ENCODE results near the gene DRG1. TPM values are rescaled to one million over a fixed set of nuclear protein-coding genes. Genes with fewer than 3 reads are reported as not detected.
A peak's percentile ranks its signal among the peaks of the same experiment; 100 is the strongest.
"Not testable (repeated sequence)": the region's sequence is repeated elsewhere in the genome, so short reads cannot be mapped to it uniquely, and the experiment has no call there.

The DRG1 gene
- total RNA-seq, 1 experiment from 2014 or later = 48.7 TPM

GRCh38 chr22:31465307-31465706 lies 65.9 kb downstream of the DRG1 start:
- DNase-seq = peak; percentile 64
- no peak overlapping the region for H3K4me3 ChIP-seq (ENCODE audit: low read length)
- H3K9ac ChIP-seq (ENCODE audit: low read length) = no peak overlapping the region
- no peaks in the 10 kb centered on the region for H3K9me2 ChIP-seq (replicated peaks; ENCODE audit: insufficient read depth, low read length)
- H3K79me2 ChIP-seq (ENCODE audit: low read length) = peaks cover 55% of the 10 kb centered on the region
- H3K4me2 ChIP-seq (ENCODE audit: low read depth, low read length, poor library complexity, severe bottlenecking) = no peak overlapping the region
- H2AFZ ChIP-seq (ENCODE audit: low read length) = no peak overlapping the region
- H3K36me3 ChIP-seq (ENCODE audit: insufficient read depth, low read length) = peaks cover 62% of the 10 kb centered on the region
- H3K27ac ChIP-seq (ENCODE audit: low read length) = no peak overlapping the region
- peaks cover 10% of the 10 kb centered on the region for H3K4me1 ChIP-seq (ENCODE audit: low read length)
- no peaks in the 10 kb centered on the region for H4K20me1 ChIP-seq (ENCODE audit: insufficient read depth, low read depth, low read length)
- H3K9me3 ChIP-seq (ENCODE audit: low read length) = no peaks in the 10 kb centered on the region
- H3K27me3 ChIP-seq (ENCODE audit: low read length) = no peaks in the 10 kb centered on the region

GRCh38 chr22:31474743-31475142 lies 75.3 kb downstream of the DRG1 start:
- Histone ChIP-seq H3K9ac (ENCODE audit: low read length) (no peak overlapping the region), H3K27me3 (ENCODE audit: low read length) (no peaks in the 10 kb centered on the region), H3K36me3 (ENCODE audit: insufficient read depth, low read length) (peaks cover 59% of the 10 kb centered on the region), H3K4me3 (ENCODE audit: low read length) (no peak overlapping the region), H2AFZ (ENCODE audit: low read length) (no peak overlapping the region), H3K4me1 (ENCODE audit: low read length) (no peaks in the 10 kb centered on the region), H4K20me1 (ENCODE audit: insufficient read depth, low read depth, low read length) (0 out of 2 replicates have a peak, but pooled peaks cover 4% of the 10 kb centered on the region), H3K4me2 (ENCODE audit: low read depth, low read length, poor library complexity, severe bottlenecking) (no peak overlapping the region), H3K9me3 (ENCODE audit: low read length) (no peaks in the 10 kb centered on the region), H3K79me2 (ENCODE audit: low read length) (peaks cover 85% of the 10 kb centered on the region), H3K27ac (ENCODE audit: low read length) (no peak overlapping the region), H3K9me2 (replicated peaks; ENCODE audit: insufficient read depth, low read length) (no peaks in the 10 kb centered on the region)
- no peak for DNase-seq

- Histone ChIP-seq H3K9me2 (replicated peaks; ENCODE audit: insufficient read depth, low read length) (no peaks in the 10 kb centered on the region), H3K9me3 (ENCODE audit: low read length) (no peaks in the 10 kb centered on the region), H3K27ac (ENCODE audit: low read length) (no peak overlapping the region), H3K4me3 (ENCODE audit: low read length) (no peak overlapping the region), H4K20me1 (ENCODE audit: insufficient read depth, low read depth, low read length) (0 out of 2 replicates have a peak, but pooled peaks cover 4% of the 10 kb centered on the region), H3K4me1 (ENCODE audit: low read length) (no peaks in the 10 kb centered on the region), H3K27me3 (ENCODE audit: low read length) (no peaks in the 10 kb centered on the region), H3K36me3 (ENCODE audit: insufficient read depth, low read length) (peaks cover 64% of the 10 kb centered on the region), H3K9ac (ENCODE audit: low read length) (no peak overlapping the region), H3K79me2 (ENCODE audit: low read length) (peaks cover 92% of the 10 kb centered on the region), H2AFZ (ENCODE audit: low read length) (no peak overlapping the region), H3K4me2 (ENCODE audit: low read depth, low read length, poor library complexity, severe bottlenecking) (no peak overlapping the region)
- no peak for DNase-seq
Observed at GRCh38 chr22:31475800-31476199, 76.4 kb downstream of the DRG1 start.

- H3K4me1 ChIP-seq (ENCODE audit: low read length) = no peaks in the 10 kb centered on the region
- H3K36me3 ChIP-seq (ENCODE audit: insufficient read depth, low read length) = peaks cover 69% of the 10 kb centered on the region
- no peaks in the 10 kb centered on the region for H3K9me3 ChIP-seq (ENCODE audit: low read length)
- 0 out of 2 replicates have a peak, but pooled peaks cover 4% of the 10 kb centered on the region for H4K20me1 ChIP-seq (ENCODE audit: insufficient read depth, low read depth, low read length)
- H2AFZ ChIP-seq (ENCODE audit: low read length) = no peak overlapping the region
- no peak for DNase-seq
- no peak overlapping the region for H3K4me2 ChIP-seq (ENCODE audit: low read depth, low read length, poor library complexity, severe bottlenecking)
- H3K27me3 ChIP-seq (ENCODE audit: low read length) = no peaks in the 10 kb centered on the region
- H3K4me3 ChIP-seq (ENCODE audit: low read length) = no peak overlapping the region
- no peaks in the 10 kb centered on the region for H3K9me2 ChIP-seq (replicated peaks; ENCODE audit: insufficient read depth, low read length)
- no peak overlapping the region for H3K9ac ChIP-seq (ENCODE audit: low read length)
- peaks cover 95% of the 10 kb centered on the region for H3K79me2 ChIP-seq (ENCODE audit: low read length)
- no peak overlapping the region for H3K27ac ChIP-seq (ENCODE audit: low read length)
Observed at GRCh38 chr22:31477329-31477728, 77.9 kb downstream of the DRG1 start.

- H3K79me2 ChIP-seq (ENCODE audit: low read length) = peaks cover 93% of the 10 kb centered on the region
- H3K9me2 ChIP-seq (replicated peaks; ENCODE audit: insufficient read depth, low read length) = no peaks in the 10 kb centered on the region
- peaks cover 60% of the 10 kb centered on the region for H3K36me3 ChIP-seq (ENCODE audit: insufficient read depth, low read length)
- no peaks in the 10 kb centered on the region for H3K9me3 ChIP-seq (ENCODE audit: low read length)
- no peak overlapping the region for H3K27ac ChIP-seq (ENCODE audit: low read length)
- no peak for DNase-seq
- no peak overlapping the region for H3K9ac ChIP-seq (ENCODE audit: low read length)
- H2AFZ ChIP-seq (ENCODE audit: low read length) = no peak overlapping the region
- no peaks in the 10 kb centered on the region for H3K27me3 ChIP-seq (ENCODE audit: low read length)
- 0 out of 2 replicates have a peak, but pooled peaks cover 4% of the 10 kb centered on the region for H4K20me1 ChIP-seq (ENCODE audit: insufficient read depth, low read depth, low read length)
- no peak overlapping the region for H3K4me3 ChIP-seq (ENCODE audit: low read length)
- H3K4me2 ChIP-seq (ENCODE audit: low read depth, low read length, poor library complexity, severe bottlenecking) = no peak overlapping the region
- H3K4me1 ChIP-seq (ENCODE audit: low read length) = no peaks in the 10 kb centered on the region
Observed at GRCh38 chr22:31481129-31481528, 81.7 kb downstream of the DRG1 start.

GRCh38 chr22:31482470-31482869 lies 83.1 kb downstream of the DRG1 start:
- not testable (repeated sequence) for DNase-seq

More at GRCh38 chr22:31482470-31482869, 83.1 kb downstream of the DRG1 start:
- H3K4me3 ChIP-seq (ENCODE audit: low read length); H2AFZ ChIP-seq (ENCODE audit: low read length); H3K9ac ChIP-seq (ENCODE audit: low read length); H3K9me3 ChIP-seq (ENCODE audit: low read length); H3K27me3 ChIP-seq (ENCODE audit: low read length); H3K27ac ChIP-seq (ENCODE audit: low read length); H3K4me2 ChIP-seq (ENCODE audit: low read depth, low read length, poor library complexity, severe bottlenecking); H3K4me1 ChIP-seq (ENCODE audit: low read length); H3K9me2 ChIP-seq (replicated peaks; ENCODE audit: insufficient read depth, low read length); H4K20me1 ChIP-seq (ENCODE audit: insufficient read depth, low read depth, low read length): not testable (repeated sequence)
- Histone ChIP-seq H3K36me3 (ENCODE audit: insufficient read depth, low read length) (peaks cover 63% of the 10 kb centered on the region), H3K79me2 (ENCODE audit: low read length) (peaks cover 90% of the 10 kb centered on the region)

Small RNA genes lying within 50 kb of the gene (small RNA-seq; reads per million reads assigned to genes)
- gene RNU6-28P (0.16 reads per million), gene RNU6-338P (not detected)

Other genes with a start within 250 kb of the DRG1 start
- gene RNF185, start 239.4 kb upstream of the DRG1 start, total RNA-seq (2014; rRNA removed; shearing (Covaris generic); ENCODE audit: low replicate concordance) = 41.1 and 44.8 TPM in 2 replicates
- gene LIMK2, start 187.3 kb upstream of the DRG1 start, total RNA-seq (2014; rRNA removed; shearing (Covaris generic); ENCODE audit: low replicate concordance) = 35.0 and 35.3 TPM in 2 replicates
- 17.9 and 25.3 TPM in 2 replicates for gene PIK3IP1, start 107.1 kb upstream of the DRG1 start, total RNA-seq (2014; rRNA removed; shearing (Covaris generic); ENCODE audit: low replicate concordance)
- gene PATZ1, start 53.3 kb upstream of the DRG1 start, total RNA-seq (2014; rRNA removed; shearing (Covaris generic); ENCODE audit: low replicate concordance) = 65.4 and 87.4 TPM in 2 replicates
- 25.4 and 36.1 TPM in 2 replicates for gene EIF4ENIF1, start 90.2 kb downstream of the DRG1 start, total RNA-seq (2014; rRNA removed; shearing (Covaris generic); ENCODE audit: low replicate concordance)
- gene SFI1, start 96.9 kb downstream of the DRG1 start, total RNA-seq (2014; rRNA removed; shearing (Covaris generic); ENCODE audit: low replicate concordance) = 43.2 and 59.5 TPM in 2 replicates

Measured in Karpas-422 (cell line).